Neural cell (in vitro differentiated cells): ENCODE measurements around the gene ANO4. TPM values are rescaled to one million over a fixed set of nuclear protein-coding genes. Genes with fewer than 3 reads are reported as not detected.

Experiments used
- H2AFZ ChIP-seq: fragments of 200-600, 300-800 bp; sonication (generic), shearing (Covaris generic); 2 replicates; pipeline ENCODE4 v1.6.0; 2014; ENCODE audit warnings: low read depth, mild to moderate bottlenecking, antibody characterized with exemption, low read length, moderate library complexity
- H3F3A ChIP-seq: fragments of 200-600 bp; shearing (Covaris generic); 2 replicates; pipeline ENCODE4 v1.6.1; 2016; ENCODE audit warnings: mild to moderate bottlenecking, moderate library complexity, mixed read lengths, antibody characterized with exemption, low read length; ENCODE audit not compliant: insufficient read depth, poor library complexity, severe bottlenecking
- H3K27ac ChIP-seq: fragments of 200-600, 300-800 bp; sonication (generic), shearing (Covaris generic); 2 replicates; pipeline ENCODE4 v1.5.1; 2014; ENCODE audit warnings: mild to moderate bottlenecking, low read length, moderate library complexity
- H3K27me3 ChIP-seq: fragments of 300-800, 200-600 bp; sonication (generic), shearing (Covaris generic); 2 replicates; pipeline ENCODE4 v1.6.0; 2014; ENCODE audit warnings: mild to moderate bottlenecking, low read depth, low read length, moderate library complexity; ENCODE audit not compliant: insufficient read depth
- H3K36me3 ChIP-seq: fragments of 300-800, 200-600 bp; sonication (generic), shearing (Covaris generic); 2 replicates; pipeline ENCODE4 v1.5.1; 2014; ENCODE audit warnings: mild to moderate bottlenecking, antibody characterized with exemption, low read length, moderate library complexity; ENCODE audit not compliant: insufficient read depth
- H3K4me2 ChIP-seq: fragments of 300-800, 200-600 bp; sonication (generic), shearing (Covaris generic); 2 replicates; pipeline ENCODE4 v1.6.0; 2014; ENCODE audit warnings: mild to moderate bottlenecking, low read length
- H3K4me3 ChIP-seq: fragments of 300-800, 200-600 bp; sonication (generic), shearing (Covaris generic); 2 replicates; pipeline ENCODE4 v1.5.1; 2014; ENCODE audit warnings: mild to moderate bottlenecking, low read length, moderate library complexity
- H3K79me2 ChIP-seq: fragments of 200-600 bp; shearing (Covaris generic); replicated peaks from 2 replicates; pipeline ENCODE4 v1.6.0; 2014; ENCODE audit warnings: mild to moderate bottlenecking, low read length, moderate library complexity; ENCODE audit not compliant: insufficient read depth
- H3K9ac ChIP-seq: fragments of 300-800, 200-600 bp; sonication (generic), shearing (Covaris generic); 2 replicates; pipeline ENCODE4 v1.6.1; 2016; ENCODE audit warnings: mild to moderate bottlenecking, low read length, mixed read lengths
- H3K9me2 ChIP-seq: fragments of 200-600 bp; shearing (Covaris generic); 2 replicates; pipeline ENCODE4 v1.6.1; 2016; ENCODE audit warnings: mild to moderate bottlenecking, low read length, mixed read lengths; ENCODE audit not compliant: insufficient read depth
- H3K9me3 ChIP-seq: fragments of 200-600, 300-800 bp; sonication (generic), shearing (Covaris generic); 2 replicates; pipeline ENCODE4 v1.6.1; 2016; ENCODE audit warnings: mild to moderate bottlenecking, mixed run types, low read length, moderate library complexity, mixed read lengths
- H4K20me1 ChIP-seq: fragments of 200-600 bp; shearing (Covaris generic); 2 replicates; pipeline ENCODE4 v1.6.1; 2016; ENCODE audit warnings: mild to moderate bottlenecking, mixed run types; ENCODE audit not compliant: insufficient read depth
- EP300 ChIP-seq: fragments of 450-650 bp; conservative IDR thresholded peaks from 2 replicates; pipeline ENCODE4 v1.6.1; 2014; ENCODE audit warnings: antibody characterized with exemption, mild to moderate bottlenecking, moderate library complexity; ENCODE audit not compliant: poor library complexity, severe bottlenecking
- EZH2 ChIP-seq: fragments of 200-600, 300-800 bp; shearing (Covaris generic), sonication (generic); IDR thresholded peaks from 2 replicates; pipeline ENCODE4 v1.6.1; 2014; ENCODE audit warnings: antibody characterized with exemption, low read length, borderline replicate concordance, mild to moderate bottlenecking; ENCODE audit not compliant: insufficient read depth, poor library complexity, severe bottlenecking
- MXI1 ChIP-seq: fragments of 450-650 bp; conservative IDR thresholded peaks from 2 replicates; pipeline ENCODE4 v1.6.1; 2014; ENCODE audit warnings: antibody characterized with exemption, mild to moderate bottlenecking; ENCODE audit not compliant: poor library complexity, severe bottlenecking
- POLR2AphosphoS5 ChIP-seq: IDR thresholded peaks from 2 replicates; pipeline ENCODE4 v1.6.1; 2012
- RAD21 ChIP-seq: fragments of 450-650 bp; conservative IDR thresholded peaks from 2 replicates; pipeline ENCODE4 v1.6.1; 2014; ENCODE audit warnings: antibody characterized with exemption, mild to moderate bottlenecking, moderate library complexity
- SMC3 ChIP-seq: fragments of 450-650 bp; conservative IDR thresholded peaks from 2 replicates; pipeline ENCODE4 v1.6.1; 2014; ENCODE audit warnings: antibody characterized with exemption, mild to moderate bottlenecking, moderate library complexity; ENCODE audit not compliant: poor library complexity
- TAF1 ChIP-seq: IDR thresholded peaks from 2 replicates; pipeline ENCODE4 v1.6.1; 2012; ENCODE audit warnings: low read depth
- polyA plus RNA-seq: library from polyadenylated mRNA; depleted of rRNA; stranded (reverse); fragments of >200 nt; gene quantifications from 2 replicates; pipeline ENCODE4 v1.2.3, GENCODE V29; 2014
- TF ChIP-seq, protein P1 (sequence below): fragments of 450-650 bp; IDR thresholded peaks from 2 replicates; pipeline ENCODE4 v1.5.1; 2014; ENCODE audit warnings: antibody characterized with exemption, mild to moderate bottlenecking, moderate library complexity; ENCODE audit not compliant: poor library complexity, severe bottlenecking
- TF ChIP-seq, protein P2 (sequence below): IDR thresholded peaks from 2 replicates; pipeline ENCODE4 v1.6.1; 2012; ENCODE audit warnings: borderline replicate concordance

The ANO4 gene
- polyA plus RNA-seq, 1 donor from 2014 or later: 11.1 TPM

DNA sequence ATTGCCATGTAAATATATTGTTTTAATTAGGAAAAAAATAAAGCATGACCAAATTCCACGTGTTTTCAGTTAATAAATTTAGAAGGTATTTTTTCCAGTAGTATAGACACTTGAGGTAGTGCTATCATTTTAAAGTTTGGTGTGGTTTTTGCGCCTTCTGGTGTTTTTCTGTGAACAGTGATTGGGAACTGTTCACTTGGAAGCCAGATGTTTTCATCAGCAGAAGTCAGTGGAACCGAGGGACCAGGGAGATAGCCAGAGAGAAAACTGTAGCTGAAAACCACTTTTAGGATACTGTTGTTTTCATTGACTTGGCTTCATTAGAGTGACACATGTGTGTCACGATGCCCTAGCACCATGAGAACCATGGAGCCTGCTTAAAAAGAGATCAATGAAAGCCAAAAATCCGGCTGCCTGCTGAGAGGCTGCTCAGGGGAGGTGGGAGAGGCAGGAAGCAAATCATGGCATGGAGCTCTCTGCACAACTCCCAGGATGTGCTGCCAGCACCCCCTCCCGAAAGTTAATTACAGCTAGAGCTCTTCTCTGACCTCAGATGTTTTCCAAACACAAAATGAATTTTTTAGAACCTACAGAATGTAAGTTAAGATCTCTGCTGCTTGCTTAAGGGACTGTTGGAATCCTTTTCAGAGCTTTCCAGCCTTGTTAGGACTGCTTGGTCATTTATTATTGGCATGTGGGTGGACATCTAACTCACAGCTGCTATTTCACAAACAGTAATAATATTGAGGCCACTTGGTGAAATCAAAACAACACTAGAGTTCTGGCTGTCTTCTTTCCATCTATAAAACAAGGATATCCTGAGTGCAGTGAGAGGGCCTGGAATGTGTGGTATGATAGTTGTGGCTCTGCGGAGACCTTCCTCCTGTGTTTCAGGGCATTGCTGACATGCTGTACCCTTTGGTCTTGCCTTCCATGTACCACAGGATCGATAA lies 192.3 kb downstream of the ANO4 start:
- TF ChIP-seq POLR2AphosphoS5: no peak
- TF ChIP-seq, protein P1, sequence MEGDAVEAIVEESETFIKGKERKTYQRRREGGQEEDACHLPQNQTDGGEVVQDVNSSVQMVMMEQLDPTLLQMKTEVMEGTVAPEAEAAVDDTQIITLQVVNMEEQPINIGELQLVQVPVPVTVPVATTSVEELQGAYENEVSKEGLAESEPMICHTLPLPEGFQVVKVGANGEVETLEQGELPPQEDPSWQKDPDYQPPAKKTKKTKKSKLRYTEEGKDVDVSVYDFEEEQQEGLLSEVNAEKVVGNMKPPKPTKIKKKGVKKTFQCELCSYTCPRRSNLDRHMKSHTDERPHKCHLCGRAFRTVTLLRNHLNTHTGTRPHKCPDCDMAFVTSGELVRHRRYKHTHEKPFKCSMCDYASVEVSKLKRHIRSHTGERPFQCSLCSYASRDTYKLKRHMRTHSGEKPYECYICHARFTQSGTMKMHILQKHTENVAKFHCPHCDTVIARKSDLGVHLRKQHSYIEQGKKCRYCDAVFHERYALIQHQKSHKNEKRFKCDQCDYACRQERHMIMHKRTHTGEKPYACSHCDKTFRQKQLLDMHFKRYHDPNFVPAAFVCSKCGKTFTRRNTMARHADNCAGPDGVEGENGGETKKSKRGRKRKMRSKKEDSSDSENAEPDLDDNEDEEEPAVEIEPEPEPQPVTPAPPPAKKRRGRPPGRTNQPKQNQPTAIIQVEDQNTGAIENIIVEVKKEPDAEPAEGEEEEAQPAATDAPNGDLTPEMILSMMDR: no peak
- TF ChIP-seq, protein P2, sequence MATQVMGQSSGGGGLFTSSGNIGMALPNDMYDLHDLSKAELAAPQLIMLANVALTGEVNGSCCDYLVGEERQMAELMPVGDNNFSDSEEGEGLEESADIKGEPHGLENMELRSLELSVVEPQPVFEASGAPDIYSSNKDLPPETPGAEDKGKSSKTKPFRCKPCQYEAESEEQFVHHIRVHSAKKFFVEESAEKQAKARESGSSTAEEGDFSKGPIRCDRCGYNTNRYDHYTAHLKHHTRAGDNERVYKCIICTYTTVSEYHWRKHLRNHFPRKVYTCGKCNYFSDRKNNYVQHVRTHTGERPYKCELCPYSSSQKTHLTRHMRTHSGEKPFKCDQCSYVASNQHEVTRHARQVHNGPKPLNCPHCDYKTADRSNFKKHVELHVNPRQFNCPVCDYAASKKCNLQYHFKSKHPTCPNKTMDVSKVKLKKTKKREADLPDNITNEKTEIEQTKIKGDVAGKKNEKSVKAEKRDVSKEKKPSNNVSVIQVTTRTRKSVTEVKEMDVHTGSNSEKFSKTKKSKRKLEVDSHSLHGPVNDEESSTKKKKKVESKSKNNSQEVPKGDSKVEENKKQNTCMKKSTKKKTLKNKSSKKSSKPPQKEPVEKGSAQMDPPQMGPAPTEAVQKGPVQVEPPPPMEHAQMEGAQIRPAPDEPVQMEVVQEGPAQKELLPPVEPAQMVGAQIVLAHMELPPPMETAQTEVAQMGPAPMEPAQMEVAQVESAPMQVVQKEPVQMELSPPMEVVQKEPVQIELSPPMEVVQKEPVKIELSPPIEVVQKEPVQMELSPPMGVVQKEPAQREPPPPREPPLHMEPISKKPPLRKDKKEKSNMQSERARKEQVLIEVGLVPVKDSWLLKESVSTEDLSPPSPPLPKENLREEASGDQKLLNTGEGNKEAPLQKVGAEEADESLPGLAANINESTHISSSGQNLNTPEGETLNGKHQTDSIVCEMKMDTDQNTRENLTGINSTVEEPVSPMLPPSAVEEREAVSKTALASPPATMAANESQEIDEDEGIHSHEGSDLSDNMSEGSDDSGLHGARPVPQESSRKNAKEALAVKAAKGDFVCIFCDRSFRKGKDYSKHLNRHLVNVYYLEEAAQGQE: no peak
- TF ChIP-seq MXI1: no peak
- TF ChIP-seq EZH2: no peak
- no peak for TF ChIP-seq TAF1
- TF ChIP-seq RAD21: no peak
- no peak for TF ChIP-seq EP300
- TF ChIP-seq SMC3: no peak
- Histone ChIP-seq H3K9ac (no peak overlapping the region), H3K79me2 (no peaks in the 10 kb centered on the region), H4K20me1 (no peaks in the 10 kb centered on the region), H3F3A (no peaks in the 10 kb centered on the region), H3K27me3 (no peaks in the 10 kb centered on the region), H3K9me3 (no peaks in the 10 kb centered on the region), H2AFZ (no peak overlapping the region), H3K4me3 (no peak overlapping the region), H3K9me2 (no peaks in the 10 kb centered on the region), H3K4me2 (no peak overlapping the region), H3K36me3 (no peaks in the 10 kb centered on the region), H3K27ac (no peak overlapping the region)

- Histone ChIP-seq H3F3A (no peaks in the 10 kb centered on the region), H3K4me2 (no peak overlapping the region), H3K36me3 (no peaks in the 10 kb centered on the region), H2AFZ (no peak overlapping the region), H4K20me1 (no peaks in the 10 kb centered on the region), H3K9ac (no peak overlapping the region), H3K4me3 (no peak overlapping the region), H3K27ac (no peak overlapping the region), H3K9me2 (no peaks in the 10 kb centered on the region), H3K79me2 (no peaks in the 10 kb centered on the region), H3K27me3 (no peaks in the 10 kb centered on the region), H3K9me3 (no peaks in the 10 kb centered on the region)
- TF ChIP-seq, protein P1: peak; percentile 47
- TF ChIP-seq EZH2 (no peak), MXI1 (no peak), POLR2AphosphoS5 (no peak), EP300 (no peak), RAD21 (peak; percentile 17), SMC3 (peak; percentile 17), TAF1 (no peak)
- TF ChIP-seq, protein P2: no peak
These were observed 193.3 kb downstream of the ANO4 start for GRCh38 chr12:100987552-100988521.
